HUES6 (cell line): ENCODE data around the gene COL25A1.

Experiments used
- H3K27ac ChIP-seq: 2 replicates; pipeline ENCODE4 v1.7.0; 2013; ENCODE audit warnings: low read depth, mild to moderate bottlenecking, low read length, inconsistent platforms
- H3K27me3 ChIP-seq: 2 replicates; pipeline ENCODE4 v1.6.1; 2013; ENCODE audit warnings: low read length; ENCODE audit not compliant: control insufficient read depth, insufficient read depth
- H3K36me3 ChIP-seq: 2 replicates; pipeline ENCODE4 v1.6.1; 2013; ENCODE audit warnings: low read length; ENCODE audit not compliant: control insufficient read depth, insufficient read depth
- H3K4me1 ChIP-seq: 2 replicates; pipeline ENCODE4 v1.6.1; 2013; ENCODE audit warnings: low read length; ENCODE audit not compliant: control insufficient read depth, insufficient read depth
- H3K4me3 ChIP-seq: 2 replicates; pipeline ENCODE4 v1.5.1; 2013; ENCODE audit warnings: low read depth, low read length
- H3K9ac ChIP-seq: one replicate; pipeline ENCODE4 v1.6.1; 2013; ENCODE audit warnings: mild to moderate bottlenecking, low read length
- H3K9me3 ChIP-seq: 2 replicates; pipeline ENCODE4 v1.6.1; 2013; ENCODE audit warnings: low read depth, low read length; ENCODE audit not compliant: control insufficient read depth, insufficient read depth

COL25A1 gene

GRCh38 chr4:108794136-108794535 lies 508.3 kb downstream of the COL25A1 start:
- H3K9ac ChIP-seq, result no peak overlapping the region
- no peaks in the 10 kb centered on the region for H3K4me1 ChIP-seq
- no peaks in the 10 kb centered on the region for H3K9me3 ChIP-seq
- H3K36me3 ChIP-seq, result no peaks in the 10 kb centered on the region
- no peaks in the 10 kb centered on the region for H3K27me3 ChIP-seq
- H3K4me3 ChIP-seq, result no peak overlapping the region
- no peak overlapping the region for H3K27ac ChIP-seq

- H3K27ac ChIP-seq, result no peak overlapping the region
- no peaks in the 10 kb centered on the region for H3K36me3 ChIP-seq
- H3K4me1 ChIP-seq, result no peaks in the 10 kb centered on the region
- H3K4me3 ChIP-seq, result no peak overlapping the region
- H3K9ac ChIP-seq, result no peak overlapping the region
- H3K27me3 ChIP-seq, result no peaks in the 10 kb centered on the region
- H3K9me3 ChIP-seq, result no peaks in the 10 kb centered on the region
These were observed 509.0 kb downstream of the COL25A1 start for GRCh38 chr4:108793415-108793814.

GRCh38 chr4:108788731-108789130 lies 513.7 kb downstream of the COL25A1 start:
- Histone ChIP-seq H3K9me3 (no peaks in the 10 kb centered on the region), H3K36me3 (no peaks in the 10 kb centered on the region), H3K9ac (no peak overlapping the region), H3K4me3 (no peak overlapping the region), H3K4me1 (no peaks in the 10 kb centered on the region), H3K27ac (no peak overlapping the region), H3K27me3 (no peaks in the 10 kb centered on the region)

- H3K9ac ChIP-seq, result no peak overlapping the region
- H3K4me1 ChIP-seq, result no peaks in the 10 kb centered on the region
- H3K9me3 ChIP-seq, result no peaks in the 10 kb centered on the region
- no peaks in the 10 kb centered on the region for H3K27me3 ChIP-seq
- H3K27ac ChIP-seq, result no peak overlapping the region
- H3K4me3 ChIP-seq, result no peak overlapping the region
- H3K36me3 ChIP-seq, result no peaks in the 10 kb centered on the region
These were observed 514.7 kb downstream of the COL25A1 start for GRCh38 chr4:108787724-108788123.

GRCh38 chr4:108787106-108787505 lies 515.4 kb downstream of the COL25A1 start:
- Histone ChIP-seq H3K4me3 (no peak overlapping the region), H3K4me1 (no peaks in the 10 kb centered on the region), H3K9me3 (no peaks in the 10 kb centered on the region), H3K27ac (no peak overlapping the region), H3K9ac (no peak overlapping the region), H3K27me3 (no peaks in the 10 kb centered on the region), H3K36me3 (no peaks in the 10 kb centered on the region)

DNA sequence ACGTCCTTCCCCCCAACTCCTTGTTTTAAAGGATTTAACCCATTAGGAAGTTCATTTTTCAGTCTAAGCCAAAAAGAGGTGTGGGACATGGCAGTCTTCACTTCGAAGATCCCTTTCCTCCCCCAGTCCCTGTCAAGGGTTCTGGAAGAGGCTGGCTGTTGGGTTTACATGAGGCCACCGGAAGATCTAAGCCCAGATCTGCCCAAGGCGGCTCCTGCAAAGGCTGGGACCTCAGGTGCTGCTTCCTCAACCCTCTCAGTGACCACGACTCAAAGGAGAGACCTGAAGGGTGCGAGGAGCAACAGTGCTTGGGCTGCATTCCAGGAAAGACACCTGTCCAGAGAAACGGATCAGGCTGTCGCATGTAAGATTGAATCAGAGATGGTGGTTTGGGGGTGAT lies 516.1 kb downstream of the COL25A1 start:
- H3K9ac ChIP-seq, result no peak overlapping the region
- no peak overlapping the region for H3K4me3 ChIP-seq
- no peaks in the 10 kb centered on the region for H3K36me3 ChIP-seq
- no peaks in the 10 kb centered on the region for H3K9me3 ChIP-seq
- H3K27ac ChIP-seq, result no peak overlapping the region
- no peaks in the 10 kb centered on the region for H3K27me3 ChIP-seq
- H3K4me1 ChIP-seq, result no peaks in the 10 kb centered on the region

GRCh38 chr4:108783665-108784463 lies 518.6 kb downstream of the COL25A1 start:
- H3K27ac ChIP-seq, result no peak overlapping the region
- H3K4me3 ChIP-seq, result no peak overlapping the region
- no peaks in the 10 kb centered on the region for H3K27me3 ChIP-seq
- no peaks in the 10 kb centered on the region for H3K4me1 ChIP-seq
- no peaks in the 10 kb centered on the region for H3K9me3 ChIP-seq
- no peaks in the 10 kb centered on the region for H3K36me3 ChIP-seq
- no peak overlapping the region for H3K9ac ChIP-seq

DNA sequence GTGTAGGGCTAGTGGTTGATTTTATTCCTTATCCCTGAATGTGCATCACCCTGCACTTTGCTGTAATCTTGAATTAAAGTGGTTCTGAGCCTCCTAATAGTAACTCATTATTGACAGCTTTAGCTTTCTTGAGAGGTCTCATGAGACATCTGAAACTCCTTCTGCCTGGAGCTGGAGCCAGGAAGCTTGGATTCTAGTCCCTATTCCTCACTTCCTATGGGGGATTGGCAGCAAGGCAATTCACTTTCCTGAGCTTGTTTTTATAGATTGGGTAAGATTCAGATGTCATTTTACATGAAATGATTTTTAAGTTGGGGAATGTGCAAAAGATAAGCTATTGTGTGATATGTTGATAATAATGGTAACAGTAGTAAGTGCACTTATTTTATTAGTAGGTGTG lies 522.5 kb downstream of the COL25A1 start:
- Histone ChIP-seq H3K36me3 (no peaks in the 10 kb centered on the region), H3K9me3 (no peaks in the 10 kb centered on the region), H3K9ac (no peak overlapping the region), H3K27me3 (no peaks in the 10 kb centered on the region), H3K27ac (no peak overlapping the region), H3K4me1 (no peaks in the 10 kb centered on the region), H3K4me3 (no peak overlapping the region)

- H3K9ac ChIP-seq, result no peak overlapping the region
- no peaks in the 10 kb centered on the region for H3K9me3 ChIP-seq
- no peak overlapping the region for H3K27ac ChIP-seq
- no peaks in the 10 kb centered on the region for H3K36me3 ChIP-seq
- no peaks in the 10 kb centered on the region for H3K27me3 ChIP-seq
- H3K4me3 ChIP-seq, result no peak overlapping the region
- no peaks in the 10 kb centered on the region for H3K4me1 ChIP-seq
These were observed 525.1 kb downstream of the COL25A1 start for GRCh38 chr4:108777388-108777787.

DNA sequence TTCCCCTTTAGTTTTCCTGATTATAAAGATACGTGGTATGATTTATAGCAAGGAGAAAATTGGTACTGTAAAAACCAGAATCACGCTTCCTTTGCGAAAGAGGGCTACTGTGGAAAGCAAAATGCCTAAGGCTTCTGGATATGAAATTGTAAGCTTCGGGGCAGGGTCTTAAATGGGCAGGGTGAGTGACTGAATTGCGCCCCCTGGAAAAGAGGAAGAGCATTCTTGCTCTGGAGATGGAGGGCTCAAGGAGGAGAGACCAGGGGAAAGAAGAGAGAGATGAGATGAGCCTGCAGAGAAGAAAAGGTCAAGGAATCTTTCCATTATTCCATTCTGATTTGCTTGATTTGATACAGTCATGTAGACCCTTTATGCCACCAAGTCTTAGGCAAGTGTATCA lies 526.5 kb downstream of the COL25A1 start:
- Histone ChIP-seq H3K9ac (no peak overlapping the region), H3K27me3 (no peaks in the 10 kb centered on the region), H3K36me3 (no peaks in the 10 kb centered on the region), H3K4me3 (no peak overlapping the region), H3K9me3 (no peaks in the 10 kb centered on the region), H3K4me1 (no peaks in the 10 kb centered on the region), H3K27ac (no peak overlapping the region)

GRCh38 chr4:108774809-108775530 lies 527.5 kb downstream of the COL25A1 start:
- no peaks in the 10 kb centered on the region for H3K4me1 ChIP-seq
- no peak overlapping the region for H3K9ac ChIP-seq
- H3K27me3 ChIP-seq, result no peaks in the 10 kb centered on the region
- H3K9me3 ChIP-seq, result no peaks in the 10 kb centered on the region
- no peak overlapping the region for H3K4me3 ChIP-seq
- H3K27ac ChIP-seq, result no peak overlapping the region
- H3K36me3 ChIP-seq, result no peaks in the 10 kb centered on the region
